HEK293 (cell line): Measurements from ENCODE around the gene PAX2.

Experiments used
- CTCF ChIA-PET: fragments of 350-600 bp; formaldehyde crosslinking; extraction: SDS; loops from one replicate; lab custom pipeline; 2021; ENCODE audit warnings: antibody characterized with exemption; lab: Yijun Ruan, JAX
- POLR2A ChIA-PET: fragments of 300-600 bp; formaldehyde crosslinking; extraction: SDS; loops from one replicate; lab custom pipeline; 2020; ENCODE audit warnings: antibody characterized with exemption, inconsistent platforms; lab: Yijun Ruan, JAX
- H3K27ac ChIP-seq: fragments of 200-500 bp; sonication (Bioruptor generic); 2 replicates; pipeline ENCODE4 v1.5.1; 2014; ENCODE audit warnings: low read depth, low read length, control low read depth, inconsistent platforms; ENCODE audit errors: extremely low read depth
- H3K36me3 ChIP-seq, 2 experiments: fragments of 200-500 bp in 1 of 2; sonication (Bioruptor generic) in 1 of 2; 1 replicate in 1 of 2; 2 replicates in 1 of 2; pipeline ENCODE4 v1.5.1; 2014 to 2017; ENCODE audit warnings: inconsistent platforms in 2 of 2, low read length in 2 of 2; ENCODE audit not compliant: control insufficient read depth in 2 of 2, insufficient read depth in 1 of 2
- H3K4me1 ChIP-seq: fragments of 200-500 bp; sonication (Bioruptor generic); 2 replicates; pipeline ENCODE4 v1.5.1; 2014; ENCODE audit warnings: mild to moderate bottlenecking, low read length, inconsistent platforms; ENCODE audit not compliant: control insufficient read depth, insufficient read depth
- H3K4me3 ChIP-seq: 2 replicates; pipeline ENCODE4 v1.5.1; 2011; ENCODE audit warnings: low read depth, mild to moderate bottlenecking, control low read depth, low read length, moderate library complexity
- H3K9me3 ChIP-seq: fragments of 200-500 bp; sonication (Bioruptor generic); 2 replicates; pipeline ENCODE4 v1.5.1; 2014; ENCODE audit warnings: low read depth, low read length, inconsistent platforms; ENCODE audit not compliant: control insufficient read depth, insufficient read depth
- KLF7 ChIP-seq: fragments of 450-650 bp; formaldehyde crosslinking; IDR thresholded peaks from 2 replicates; pipeline ENCODE4 v1.5.1; 2016; ENCODE audit warnings: missing biosample characterization, missing genetic modification characterization, borderline replicate concordance
- KLF8 ChIP-seq: fragments of 450-650 bp; formaldehyde crosslinking; IDR thresholded peaks from 2 replicates; pipeline ENCODE4 v1.5.1; 2016; ENCODE audit warnings: missing biosample characterization, missing genetic modification characterization
- KLF9 ChIP-seq: fragments of 450-650 bp; formaldehyde crosslinking; IDR thresholded peaks from 2 replicates; pipeline ENCODE4 v1.5.1; 2016; ENCODE audit warnings: missing biosample characterization, missing genetic modification characterization, low read depth
- PRDM10 ChIP-seq: fragments of 450-650 bp; formaldehyde crosslinking; IDR thresholded peaks from 2 replicates; pipeline ENCODE4 v1.5.1; 2016; ENCODE audit warnings: missing biosample characterization, missing genetic modification characterization
- SP3 ChIP-seq: fragments of 450-650 bp; formaldehyde crosslinking; IDR thresholded peaks from 2 replicates; pipeline ENCODE4 v1.5.1; 2016; ENCODE audit warnings: missing biosample characterization, missing genetic modification characterization
- SP7 ChIP-seq: fragments of 450-650 bp; formaldehyde crosslinking; IDR thresholded peaks from 2 replicates; pipeline ENCODE4 v1.5.1; 2016; ENCODE audit warnings: missing biosample characterization, missing genetic modification characterization
- ZBTB6 ChIP-seq: fragments of 450-650 bp; formaldehyde crosslinking; IDR thresholded peaks from 2 replicates; pipeline ENCODE4 v1.5.1; 2017; ENCODE audit warnings: missing biosample characterization, missing genetic modification characterization
- ZBTB8A ChIP-seq: fragments of 450-650 bp; formaldehyde crosslinking; IDR thresholded peaks from 2 replicates; pipeline ENCODE4 v1.5.1; 2016; ENCODE audit warnings: missing biosample characterization, missing genetic modification characterization
- ZNF10 ChIP-seq: fragments of 450-650 bp; formaldehyde crosslinking; IDR thresholded peaks from 2 replicates; pipeline ENCODE4 v1.5.1; 2017; ENCODE audit warnings: missing biosample characterization, missing genetic modification characterization
- ZNF138 ChIP-seq: fragments of 450-650 bp; formaldehyde crosslinking; IDR thresholded peaks from 2 replicates; pipeline ENCODE4 v1.5.1; 2016; ENCODE audit warnings: missing biosample characterization, missing genetic modification characterization, borderline replicate concordance
- ZNF146 ChIP-seq: fragments of 450-650 bp; formaldehyde crosslinking; IDR thresholded peaks from 2 replicates; pipeline ENCODE4 v1.5.1; 2016; ENCODE audit warnings: missing biosample characterization, missing genetic modification characterization
- ZNF19 ChIP-seq: fragments of 450-650 bp; formaldehyde crosslinking; IDR thresholded peaks from 2 replicates; pipeline ENCODE4; 2016; ENCODE audit warnings: missing biosample characterization, missing genetic modification characterization, low read depth
- ZNF341 ChIP-seq: fragments of 450-650 bp; formaldehyde crosslinking; IDR thresholded peaks from 2 replicates; pipeline ENCODE4; 2016; ENCODE audit warnings: low read depth, missing biosample characterization, missing genetic modification characterization
- ZNF366 ChIP-seq: fragments of 450-650 bp; formaldehyde crosslinking; conservative IDR thresholded peaks from 2 replicates; pipeline ENCODE4 v1.5.1; 2016; ENCODE audit warnings: missing biosample characterization, missing genetic modification characterization
- ZNF391 ChIP-seq: fragments of 450-650 bp; formaldehyde crosslinking; IDR thresholded peaks from 2 replicates; pipeline ENCODE4 v1.5.1; 2016; ENCODE audit warnings: low read depth, missing biosample characterization, missing genetic modification characterization, borderline replicate concordance
- ZNF623 ChIP-seq: fragments of 450-650 bp; formaldehyde crosslinking; IDR thresholded peaks from 2 replicates; pipeline ENCODE4 v1.5.1; 2016; ENCODE audit warnings: missing biosample characterization, missing genetic modification characterization
- ZNF626 ChIP-seq: fragments of 450-650 bp; sonication (Bioruptor Pico); formaldehyde crosslinking; IDR thresholded peaks from 2 replicates; pipeline ENCODE4 v1.5.1; 2018; ENCODE audit warnings: missing biosample characterization, missing genetic modification characterization, inconsistent platforms
- ZNF701 ChIP-seq: fragments of 450-650 bp; formaldehyde crosslinking; IDR thresholded peaks from 2 replicates; pipeline ENCODE4 v1.5.1; 2016; ENCODE audit warnings: missing biosample characterization, missing genetic modification characterization
- ZNF830 ChIP-seq: fragments of 450-650 bp; IDR thresholded peaks from 2 replicates; pipeline ENCODE4 v1.5.0; 2018; ENCODE audit warnings: missing biosample characterization, missing genetic modification characterization, low read depth, mild to moderate bottlenecking, moderate library complexity
- ZSCAN23 ChIP-seq: fragments of 450-650 bp; formaldehyde crosslinking; IDR thresholded peaks from 2 replicates; pipeline ENCODE4 v1.5.1; 2016; ENCODE audit warnings: missing biosample characterization, missing genetic modification characterization
- TF ChIP-seq, protein P1 (sequence below): fragments of 450-650 bp; formaldehyde crosslinking; IDR thresholded peaks from 2 replicates; pipeline ENCODE4 v1.5.1; 2017; ENCODE audit warnings: missing biosample characterization, missing genetic modification characterization
- TF ChIP-seq, protein P2 (sequence below): fragments of 450-650 bp; formaldehyde crosslinking; IDR thresholded peaks from 2 replicates; pipeline ENCODE4 v1.5.1; 2017; ENCODE audit warnings: missing biosample characterization, missing genetic modification characterization
- TF ChIP-seq, protein P3 (sequence below): fragments of 450-650 bp; formaldehyde crosslinking; IDR thresholded peaks from 2 replicates; pipeline ENCODE4 v1.5.1; 2016; ENCODE audit warnings: missing biosample characterization, missing genetic modification characterization

The PAX2 gene

GRCh38 chr10:100727808-100728207 is 17.6 kb upstream of the PAX2 start:
- H3K4me1 ChIP-seq, result peaks cover 5% of the 10 kb centered on the region; the same call in 1 of the 2 replicates
- ChIA-PET CTCF (interaction anchor here (0.9 to 4.0 kb wide), 6 partner anchors 17 to 151 kb away, joined by 3 to 37 read pairs (median 7); partner anchors contain the start of gene PAX2), POLR2A (interaction anchor here (1.3 kb wide), 1 partner anchor 16 kb away, joined by 4 read pairs; no protein-coding TSS in a partner anchor)
- H3K9me3 ChIP-seq, result no peaks in the 10 kb centered on the region
- no peaks in the 10 kb centered on the region for H3K36me3 ChIP-seq
- no peak overlapping the region for H3K4me3 ChIP-seq
- no peak overlapping the region for H3K27ac ChIP-seq
- TF ChIP-seq ZNF701, result no peak
- TF ChIP-seq KLF7 (tag by site-specific recombination), result no peak
- TF ChIP-seq ZNF626 (tag by site-specific recombination), result no peak
- TF ChIP-seq, protein P1, sequence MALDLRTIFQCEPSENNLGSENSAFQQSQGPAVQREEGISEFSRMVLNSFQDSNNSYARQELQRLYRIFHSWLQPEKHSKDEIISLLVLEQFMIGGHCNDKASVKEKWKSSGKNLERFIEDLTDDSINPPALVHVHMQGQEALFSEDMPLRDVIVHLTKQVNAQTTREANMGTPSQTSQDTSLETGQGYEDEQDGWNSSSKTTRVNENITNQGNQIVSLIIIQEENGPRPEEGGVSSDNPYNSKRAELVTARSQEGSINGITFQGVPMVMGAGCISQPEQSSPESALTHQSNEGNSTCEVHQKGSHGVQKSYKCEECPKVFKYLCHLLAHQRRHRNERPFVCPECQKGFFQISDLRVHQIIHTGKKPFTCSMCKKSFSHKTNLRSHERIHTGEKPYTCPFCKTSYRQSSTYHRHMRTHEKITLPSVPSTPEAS (tag by site-specific recombination), result no peak
- no peak for TF ChIP-seq ZBTB8A (tag by site-specific recombination)

GRCh38 chr10:100728928-100729861 is 16.2 kb upstream of the PAX2 start:
- Histone ChIP-seq H3K36me3 (no peaks in the 10 kb centered on the region), H3K4me1 (peaks cover 5% of the 10 kb centered on the region; the same call in 1 of the 2 replicates), H3K4me3 (peak overlapping the region; percentile 23), H3K9me3 (no peaks in the 10 kb centered on the region), H3K27ac (no peak overlapping the region)
- ChIA-PET POLR2A (interaction anchor here (1.3 kb wide), 1 partner anchor 14 kb away, joined by 4 read pairs; no protein-coding TSS in a partner anchor), CTCF (interaction anchor here (0.6 to 4.0 kb wide), 17 partner anchors 8 to 641 kb away, joined by 3 to 37 read pairs (median 3); partner anchors contain the start of gene PAX2)
- TF ChIP-seq, protein P2, sequence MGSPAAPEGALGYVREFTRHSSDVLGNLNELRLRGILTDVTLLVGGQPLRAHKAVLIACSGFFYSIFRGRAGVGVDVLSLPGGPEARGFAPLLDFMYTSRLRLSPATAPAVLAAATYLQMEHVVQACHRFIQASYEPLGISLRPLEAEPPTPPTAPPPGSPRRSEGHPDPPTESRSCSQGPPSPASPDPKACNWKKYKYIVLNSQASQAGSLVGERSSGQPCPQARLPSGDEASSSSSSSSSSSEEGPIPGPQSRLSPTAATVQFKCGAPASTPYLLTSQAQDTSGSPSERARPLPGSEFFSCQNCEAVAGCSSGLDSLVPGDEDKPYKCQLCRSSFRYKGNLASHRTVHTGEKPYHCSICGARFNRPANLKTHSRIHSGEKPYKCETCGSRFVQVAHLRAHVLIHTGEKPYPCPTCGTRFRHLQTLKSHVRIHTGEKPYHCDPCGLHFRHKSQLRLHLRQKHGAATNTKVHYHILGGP, result no peak
- no peak for TF ChIP-seq ZNF623 (tag by site-specific recombination)
- TF ChIP-seq ZNF391 (tag by site-specific recombination), result no peak
- TF ChIP-seq ZNF341 (tag by site-specific recombination), result no peak
- TF ChIP-seq ZNF19 (tag by site-specific recombination), result no peak
- TF ChIP-seq ZBTB8A (tag by site-specific recombination), result peak; percentile 82
- no peak for TF ChIP-seq ZNF10 (tag by site-specific recombination)
- TF ChIP-seq ZBTB6, result 0 out of 2 replicates have a peak, but pooled peaks have one; percentile 30
- peak; percentile 17; the same call in 1 of the 2 replicates for TF ChIP-seq SP7 (tag by site-specific recombination)
- no peak for TF ChIP-seq ZNF138 (tag by site-specific recombination)
- peak; percentile 94 for TF ChIP-seq PRDM10 (tag by site-specific recombination)
- TF ChIP-seq, protein P3, sequence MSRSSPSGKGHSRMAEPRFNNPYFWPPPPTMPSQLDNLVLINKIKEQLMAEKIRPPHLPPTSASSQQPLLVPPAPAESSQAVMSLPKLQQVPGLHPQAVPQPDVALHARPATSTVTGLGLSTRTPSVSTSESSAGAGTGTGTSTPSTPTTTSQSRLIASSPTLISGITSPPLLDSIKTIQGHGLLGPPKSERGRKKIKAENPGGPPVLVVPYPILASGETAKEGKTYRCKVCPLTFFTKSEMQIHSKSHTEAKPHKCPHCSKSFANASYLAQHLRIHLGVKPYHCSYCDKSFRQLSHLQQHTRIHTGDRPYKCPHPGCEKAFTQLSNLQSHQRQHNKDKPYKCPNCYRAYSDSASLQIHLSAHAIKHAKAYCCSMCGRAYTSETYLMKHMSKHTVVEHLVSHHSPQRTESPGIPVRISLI (tag by site-specific recombination), result no peak
- TF ChIP-seq ZNF830 (tag by site-specific recombination), result no peak
- TF ChIP-seq KLF9, result no peak
- TF ChIP-seq SP3 (tag by site-specific recombination), result peak; percentile 80
- TF ChIP-seq KLF8 (tag by site-specific recombination), result 0 out of 2 replicates have a peak, but pooled peaks have one; percentile 19
- no peak for TF ChIP-seq ZSCAN23
- no peak; the same call in 1 of the 2 replicates for TF ChIP-seq ZNF146 (tag by site-specific recombination)
- peak; percentile 47; the same call in 1 of the 2 replicates for TF ChIP-seq ZNF366 (tag by site-specific recombination)
